GM21723 (cell line): ENCODE measurements around the gene TBL1XR1.
"Not testable (repeated sequence)": the region's sequence is repeated elsewhere in the genome, so short reads cannot be mapped to it uniquely, and the experiment has no call there.

Source experiments
- ATAC-seq: cut with Tn5 transposase; IDR thresholded peaks from one replicate; pipeline ENCODE4 v1.9.1; 2021; ENCODE audit warnings: mild to moderate bottlenecking, moderate library complexity; ENCODE audit not compliant: unreplicated experiment

TBL1XR1 gene

GRCh38 chr3:177145381-177145780, 51.9 kb downstream of the TBL1XR1 start:
- ATAC-seq, result peak; percentile 28

GRCh38 chr3:177144922-177145321, 52.4 kb downstream of the TBL1XR1 start:
- ATAC-seq, result peak; percentile 57

GRCh38 chr3:177141899-177142646, 55.2 kb downstream of the TBL1XR1 start:
- ATAC-seq, result no peak

- ATAC-seq, result no peak
These were observed 55.8 kb downstream of the TBL1XR1 start for GRCh38 chr3:177141471-177141870.

GRCh38 chr3:177139220-177139619, 58.1 kb downstream of the TBL1XR1 start:
- ATAC-seq, result not testable (repeated sequence)

- no peak for ATAC-seq
These were observed 59.2 kb downstream of the TBL1XR1 start for GRCh38 chr3:177137774-177138705.

GRCh38 chr3:177136741-177137140, 60.5 kb downstream of the TBL1XR1 start:
- ATAC-seq, result no peak

GRCh38 chr3:177135841-177136492, 61.3 kb downstream of the TBL1XR1 start:
- ATAC-seq, result no peak

- ATAC-seq, result no peak
These were observed 62.5 kb downstream of the TBL1XR1 start for GRCh38 chr3:177134816-177135210.

- ATAC-seq, result no peak
These were observed 63.1 kb downstream of the TBL1XR1 start for GRCh38 chr3:177133860-177134815.

- no peak for ATAC-seq
These were observed 65.2 kb downstream of the TBL1XR1 start for GRCh38 chr3:177131927-177132636.

- no peak for ATAC-seq
These were observed 70.3 kb downstream of the TBL1XR1 start for GRCh38 chr3:177127008-177127407.

GRCh38 chr3:177126015-177126773, 71.1 kb downstream of the TBL1XR1 start:
- ATAC-seq, result no peak

GRCh38 chr3:177124882-177125281, 72.4 kb downstream of the TBL1XR1 start:
- no peak for ATAC-seq

- no peak for ATAC-seq
These were observed 73.5 kb downstream of the TBL1XR1 start for GRCh38 chr3:177123822-177124221.

- ATAC-seq, result no peak
These were observed 75.0 kb downstream of the TBL1XR1 start for GRCh38 chr3:177122183-177122856.

GRCh38 chr3:177119829-177120228, 77.5 kb downstream of the TBL1XR1 start:
- ATAC-seq, result no peak

GRCh38 chr3:177114253-177114652, 83.0 kb downstream of the TBL1XR1 start:
- ATAC-seq, result no peak
